ENCODE measurements around the gene PTCHD1.

PTCHD1 gene

DNA sequence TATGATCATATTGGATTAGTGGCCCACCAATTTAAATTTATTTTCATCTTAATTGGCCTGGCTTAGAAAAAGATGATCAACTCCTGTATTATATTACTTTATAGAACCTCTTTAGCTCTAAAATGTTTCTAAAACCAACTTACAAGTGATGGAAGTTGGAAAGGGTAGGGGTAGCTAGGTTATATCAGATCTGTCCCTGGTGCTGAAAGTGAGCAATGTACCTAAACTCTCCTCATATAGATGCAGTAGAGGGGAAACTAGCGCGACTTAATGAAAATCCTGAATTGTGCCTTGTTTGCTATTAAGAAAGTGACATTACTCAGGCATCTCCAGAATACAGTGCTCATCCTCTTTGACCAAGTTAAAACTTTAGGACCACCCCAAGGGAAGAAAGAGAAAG lies 7.5 kb upstream of the PTCHD1 start:
- H3K4me3 ChIP-seq (ENCODE audit: insufficient read depth, low read depth, low read length): no peak overlapping the region
- peaks cover 18% of the 10 kb centered on the region for H3K27me3 ChIP-seq (ENCODE audit: control insufficient read depth, insufficient read depth, low read length, poor library complexity, severe bottlenecking)
- H3K36me3 ChIP-seq (ENCODE audit: control insufficient read depth, insufficient read depth, low read length): no peaks in the 10 kb centered on the region
- no peak overlapping the region for H3K27ac ChIP-seq (ENCODE audit: insufficient read depth, low read depth, low read length, poor library complexity, severe bottlenecking)
- no peaks in the 10 kb centered on the region for H3K9me3 ChIP-seq (ENCODE audit: control insufficient read depth, low read length)
- H3K4me1 ChIP-seq (ENCODE audit: control insufficient read depth, insufficient read depth, low read length): no peaks in the 10 kb centered on the region
- WGBS, 2 experiments: 80 to 88% methylated on average over 2 of the region's 2 CpGs

- H3K4me3 ChIP-seq (ENCODE audit: insufficient read depth, low read depth, low read length): no peak overlapping the region
- no peaks in the 10 kb centered on the region for H3K36me3 ChIP-seq (ENCODE audit: control insufficient read depth, insufficient read depth, low read length)
- 2 to 3% methylated on average over 11 of the region's 11 CpGs for WGBS, 2 experiments
- no peak overlapping the region for H3K27ac ChIP-seq (ENCODE audit: insufficient read depth, low read depth, low read length, poor library complexity, severe bottlenecking)
- H3K9me3 ChIP-seq (ENCODE audit: control insufficient read depth, low read length): no peaks in the 10 kb centered on the region
- no peaks in the 10 kb centered on the region for H3K4me1 ChIP-seq (ENCODE audit: control insufficient read depth, insufficient read depth, low read length)
- peaks cover 62% of the 10 kb centered on the region for H3K27me3 ChIP-seq (ENCODE audit: control insufficient read depth, insufficient read depth, low read length, poor library complexity, severe bottlenecking)
Measured at GRCh38 chrX:23331701-23332100, 2.9 kb upstream of the PTCHD1 start.

GRCh38 chrX:23332101-23332887 lies 2.4 kb upstream of the PTCHD1 start:
- WGBS, 2 experiments: 0 to 1% methylated on average over 41 to 42 of the region's 42 CpGs
- peaks cover 68% of the 10 kb centered on the region for H3K27me3 ChIP-seq (ENCODE audit: control insufficient read depth, insufficient read depth, low read length, poor library complexity, severe bottlenecking)
- no peak overlapping the region for H3K27ac ChIP-seq (ENCODE audit: insufficient read depth, low read depth, low read length, poor library complexity, severe bottlenecking)
- no peaks in the 10 kb centered on the region for H3K4me1 ChIP-seq (ENCODE audit: control insufficient read depth, insufficient read depth, low read length)
- H3K4me3 ChIP-seq (ENCODE audit: insufficient read depth, low read depth, low read length): peak overlapping the region; percentile 20
- no peaks in the 10 kb centered on the region for H3K36me3 ChIP-seq (ENCODE audit: control insufficient read depth, insufficient read depth, low read length)
- no peaks in the 10 kb centered on the region for H3K9me3 ChIP-seq (ENCODE audit: control insufficient read depth, low read length)

GRCh38 chrX:23332888-23333821 lies 1.5 kb upstream of the PTCHD1 start:
- 1% methylated on average over 61 to 75 of the region's 75 CpGs for WGBS, 2 experiments
- no peak overlapping the region for H3K27ac ChIP-seq (ENCODE audit: insufficient read depth, low read depth, low read length, poor library complexity, severe bottlenecking)
- peaks cover 72% of the 10 kb centered on the region for H3K27me3 ChIP-seq (ENCODE audit: control insufficient read depth, insufficient read depth, low read length, poor library complexity, severe bottlenecking)

DNA sequence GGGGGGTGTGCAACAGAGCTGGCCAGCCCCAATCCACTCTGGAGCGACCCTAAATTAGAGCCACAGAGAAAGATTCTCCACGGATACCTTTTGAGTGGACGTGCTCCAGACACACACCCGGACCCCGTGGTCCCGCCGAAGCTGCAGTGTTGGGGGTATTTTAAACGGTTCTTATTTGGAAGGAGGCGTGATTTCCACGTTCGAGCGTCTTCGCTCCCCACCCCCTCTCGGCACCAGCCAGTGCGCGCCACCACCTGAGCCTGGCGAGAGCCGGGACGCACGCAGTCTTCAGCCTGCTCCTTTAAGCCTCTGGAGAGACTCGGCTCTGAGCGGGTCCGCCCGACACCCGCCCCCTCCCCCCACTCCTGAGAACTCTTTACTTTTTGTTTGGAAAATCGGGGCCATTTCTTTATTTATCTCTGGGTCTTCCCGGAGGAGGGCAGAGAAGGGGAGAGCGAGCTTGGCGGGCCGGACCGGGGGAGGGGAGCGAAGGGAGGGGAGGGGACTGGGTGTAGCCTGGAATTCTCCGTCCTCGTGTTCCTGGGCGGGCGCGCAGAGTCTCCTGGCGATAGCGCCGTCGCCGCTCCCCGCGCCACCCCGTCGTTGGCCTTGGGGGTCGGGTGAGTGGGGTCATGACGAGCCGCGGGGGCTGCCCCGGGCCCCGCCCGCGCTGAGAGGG lies 668 bp upstream of the PTCHD1 start:
- Histone ChIP-seq H3K9me3 (ENCODE audit: control insufficient read depth, low read length) (no peaks in the 10 kb centered on the region), H3K27me3 (ENCODE audit: control insufficient read depth, insufficient read depth, low read length, poor library complexity, severe bottlenecking) (peaks cover 72% of the 10 kb centered on the region), H3K27ac (ENCODE audit: insufficient read depth, low read depth, low read length, poor library complexity, severe bottlenecking) (no peak overlapping the region), H3K4me1 (ENCODE audit: control insufficient read depth, insufficient read depth, low read length) (no peaks in the 10 kb centered on the region), H3K4me3 (ENCODE audit: insufficient read depth, low read depth, low read length) (peak overlapping the region; percentile 26), H3K36me3 (ENCODE audit: control insufficient read depth, insufficient read depth, low read length) (no peaks in the 10 kb centered on the region)
- 0 to 1% methylated on average over 47 to 54 of the region's 54 CpGs for WGBS, 2 experiments

More at GRCh38 chrX:23332888-23333821, 1.5 kb upstream of the PTCHD1 start:
- H3K9me3 ChIP-seq (ENCODE audit: control insufficient read depth, low read length): no peaks in the 10 kb centered on the region
- H3K4me3 ChIP-seq (ENCODE audit: insufficient read depth, low read depth, low read length): peak overlapping the region; percentile 26
- no peaks in the 10 kb centered on the region for H3K36me3 ChIP-seq (ENCODE audit: control insufficient read depth, insufficient read depth, low read length)
- no peaks in the 10 kb centered on the region for H3K4me1 ChIP-seq (ENCODE audit: control insufficient read depth, insufficient read depth, low read length)

GRCh38 chrX:23334521-23334847 lies 165 bp upstream of the PTCHD1 start:
- Histone ChIP-seq H3K9me3 (ENCODE audit: control insufficient read depth, low read length) (no peaks in the 10 kb centered on the region), H3K27ac (ENCODE audit: insufficient read depth, low read depth, low read length, poor library complexity, severe bottlenecking) (no peak overlapping the region), H3K4me1 (ENCODE audit: control insufficient read depth, insufficient read depth, low read length) (no peaks in the 10 kb centered on the region), H3K36me3 (ENCODE audit: control insufficient read depth, insufficient read depth, low read length) (no peaks in the 10 kb centered on the region), H3K27me3 (ENCODE audit: control insufficient read depth, insufficient read depth, low read length, poor library complexity, severe bottlenecking) (peaks cover 72% of the 10 kb centered on the region), H3K4me3 (ENCODE audit: insufficient read depth, low read depth, low read length) (peak overlapping the region; percentile 26)
- 0% methylated on average over 60 to 63 of the region's 63 CpGs for WGBS, 2 experiments

- Histone ChIP-seq H3K27ac (ENCODE audit: insufficient read depth, low read depth, low read length, poor library complexity, severe bottlenecking) (no peak overlapping the region), H3K36me3 (ENCODE audit: control insufficient read depth, insufficient read depth, low read length) (no peaks in the 10 kb centered on the region), H3K4me3 (ENCODE audit: insufficient read depth, low read depth, low read length) (no peak overlapping the region), H3K27me3 (ENCODE audit: control insufficient read depth, insufficient read depth, low read length, poor library complexity, severe bottlenecking) (peaks cover 42% of the 10 kb centered on the region), H3K9me3 (ENCODE audit: control insufficient read depth, low read length) (no peaks in the 10 kb centered on the region), H3K4me1 (ENCODE audit: control insufficient read depth, insufficient read depth, low read length) (no peaks in the 10 kb centered on the region)
- WGBS, 2 experiments: 100% methylated on average over 3 of the region's 4 CpGs; no CpG with 5 or more reads in 1 of the 2 experiments
Measured at GRCh38 chrX:23338334-23338733, 3.7 kb downstream of the PTCHD1 start.

- no peak overlapping the region for H3K27ac ChIP-seq (ENCODE audit: insufficient read depth, low read depth, low read length, poor library complexity, severe bottlenecking)
- WGBS, 2 experiments: 40 to 41% methylated on average over 5 to 6 of the region's 6 CpGs
Measured at GRCh38 chrX:23341452-23341851, 6.8 kb downstream of the PTCHD1 start.

DNA sequence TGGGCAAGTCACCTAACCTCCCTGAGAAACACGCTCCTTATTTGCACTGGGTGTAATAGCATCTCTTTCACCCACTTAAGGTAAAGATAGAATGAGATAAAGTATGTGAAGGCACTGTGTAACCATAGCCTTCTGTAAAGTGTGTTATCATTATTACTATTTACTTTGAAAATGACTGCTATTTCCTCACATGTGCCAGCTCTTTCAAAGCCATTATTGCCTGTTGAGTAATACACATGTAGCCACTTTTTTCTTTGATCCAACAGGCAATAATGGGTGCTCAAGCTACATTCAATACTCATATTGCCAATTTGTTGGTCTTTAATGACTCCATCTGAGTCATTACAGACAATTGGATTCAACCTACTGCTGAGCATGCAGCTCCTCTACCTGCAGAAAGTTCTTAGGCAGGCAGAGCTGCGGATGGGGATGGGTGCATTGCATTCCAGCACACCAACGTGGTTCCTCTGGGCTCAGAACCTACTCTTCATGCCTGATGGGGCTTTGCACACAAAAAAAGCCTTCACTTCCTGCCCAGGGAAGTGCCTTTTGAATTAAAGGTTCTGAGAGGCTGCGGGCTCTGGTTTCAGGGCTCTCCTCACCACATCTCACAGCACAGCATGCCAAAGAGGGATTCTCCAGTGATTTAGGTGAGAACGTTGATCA lies 9.7 kb downstream of the PTCHD1 start:
- 27 to 48% methylated on average over 4 of the region's 5 CpGs for WGBS, 2 experiments
- H3K27me3 ChIP-seq (ENCODE audit: control insufficient read depth, insufficient read depth, low read length, poor library complexity, severe bottlenecking): no peaks in the 10 kb centered on the region
- no peak overlapping the region for H3K27ac ChIP-seq (ENCODE audit: insufficient read depth, low read depth, low read length, poor library complexity, severe bottlenecking)
- no peaks in the 10 kb centered on the region for H3K9me3 ChIP-seq (ENCODE audit: control insufficient read depth, low read length)
- no peaks in the 10 kb centered on the region for H3K4me1 ChIP-seq (ENCODE audit: control insufficient read depth, insufficient read depth, low read length)
- no peak overlapping the region for H3K4me3 ChIP-seq (ENCODE audit: insufficient read depth, low read depth, low read length)
- H3K36me3 ChIP-seq (ENCODE audit: control insufficient read depth, insufficient read depth, low read length): no peaks in the 10 kb centered on the region

More at GRCh38 chrX:23341452-23341851, 6.8 kb downstream of the PTCHD1 start:
- Histone ChIP-seq H3K27me3 (ENCODE audit: control insufficient read depth, insufficient read depth, low read length, poor library complexity, severe bottlenecking) (peaks cover 12% of the 10 kb centered on the region), H3K4me3 (ENCODE audit: insufficient read depth, low read depth, low read length) (no peak overlapping the region), H3K4me1 (ENCODE audit: control insufficient read depth, insufficient read depth, low read length) (no peaks in the 10 kb centered on the region), H3K9me3 (ENCODE audit: control insufficient read depth, low read length) (no peaks in the 10 kb centered on the region), H3K36me3 (ENCODE audit: control insufficient read depth, insufficient read depth, low read length) (no peaks in the 10 kb centered on the region)

Data from ectodermal cell (in vitro differentiated cells).